Fibroblast of villous mesenchyme (primary cell): ENCODE results near the gene SCN1B. TPM values are rescaled to one million over a fixed set of nuclear protein-coding genes. Genes with fewer than 3 reads are reported as not detected.
"Not testable (repeated sequence)": the region's sequence is repeated elsewhere in the genome, so short reads cannot be mapped to it uniquely, and the experiment has no call there.

Experiments
- DNase-seq: peaks from one replicate; pipeline ENCODE4 v3.0.0-alpha.2; 2010; ENCODE audit warnings: low read depth
- H3K4me3 ChIP-seq: 2 replicates; pipeline ENCODE4 v1.5.1; 2011; ENCODE audit warnings: low read depth, mild to moderate bottlenecking, low read length
- total RNA-seq: library from RNA; depleted of rRNA; stranded (reverse); fragments of >200 nt; gene quantifications from 2 replicates; pipeline ENCODE4 v1.2.3, GENCODE V29; 2012
- TF ChIP-seq, protein P1 (sequence below): IDR thresholded peaks from 2 replicates; pipeline ENCODE4 v1.5.1; 2012; ENCODE audit warnings: low read depth, mild to moderate bottlenecking, low read length; ENCODE audit not compliant: insufficient read depth

SCN1B gene
- total RNA-seq, 1 donor: 2.6 TPM

DNA sequence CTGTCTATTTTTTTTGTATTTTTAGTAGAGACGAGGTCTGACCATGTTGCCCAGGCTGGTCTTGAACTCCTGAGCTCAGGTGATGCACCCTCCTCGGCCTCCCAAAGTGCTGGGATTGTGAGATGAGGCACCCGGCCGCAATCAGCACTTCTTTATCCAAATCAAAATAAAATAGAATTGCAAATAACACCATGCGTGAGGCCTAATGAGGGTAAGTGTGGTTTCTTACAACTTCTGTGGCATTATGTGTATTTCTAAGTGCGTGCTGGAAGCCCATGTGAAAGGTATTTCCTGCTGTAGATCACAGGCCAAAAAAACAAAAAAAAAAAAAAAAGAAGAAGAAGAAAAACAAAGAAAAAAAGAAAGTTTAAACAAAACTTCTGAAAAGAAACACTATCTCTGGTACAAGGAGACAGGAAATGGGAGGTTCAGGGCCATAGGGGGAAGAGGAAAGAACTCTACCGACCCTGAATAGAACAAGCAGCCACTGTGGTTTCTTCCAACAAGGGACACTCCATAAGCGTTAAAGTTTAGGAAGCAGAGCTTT is 33.1 kb upstream of the SCN1B start:
- TF ChIP-seq, protein P1, sequence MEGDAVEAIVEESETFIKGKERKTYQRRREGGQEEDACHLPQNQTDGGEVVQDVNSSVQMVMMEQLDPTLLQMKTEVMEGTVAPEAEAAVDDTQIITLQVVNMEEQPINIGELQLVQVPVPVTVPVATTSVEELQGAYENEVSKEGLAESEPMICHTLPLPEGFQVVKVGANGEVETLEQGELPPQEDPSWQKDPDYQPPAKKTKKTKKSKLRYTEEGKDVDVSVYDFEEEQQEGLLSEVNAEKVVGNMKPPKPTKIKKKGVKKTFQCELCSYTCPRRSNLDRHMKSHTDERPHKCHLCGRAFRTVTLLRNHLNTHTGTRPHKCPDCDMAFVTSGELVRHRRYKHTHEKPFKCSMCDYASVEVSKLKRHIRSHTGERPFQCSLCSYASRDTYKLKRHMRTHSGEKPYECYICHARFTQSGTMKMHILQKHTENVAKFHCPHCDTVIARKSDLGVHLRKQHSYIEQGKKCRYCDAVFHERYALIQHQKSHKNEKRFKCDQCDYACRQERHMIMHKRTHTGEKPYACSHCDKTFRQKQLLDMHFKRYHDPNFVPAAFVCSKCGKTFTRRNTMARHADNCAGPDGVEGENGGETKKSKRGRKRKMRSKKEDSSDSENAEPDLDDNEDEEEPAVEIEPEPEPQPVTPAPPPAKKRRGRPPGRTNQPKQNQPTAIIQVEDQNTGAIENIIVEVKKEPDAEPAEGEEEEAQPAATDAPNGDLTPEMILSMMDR: no peak
- no peak overlapping the region for H3K4me3 ChIP-seq
- DNase-seq: no peak

DNA sequence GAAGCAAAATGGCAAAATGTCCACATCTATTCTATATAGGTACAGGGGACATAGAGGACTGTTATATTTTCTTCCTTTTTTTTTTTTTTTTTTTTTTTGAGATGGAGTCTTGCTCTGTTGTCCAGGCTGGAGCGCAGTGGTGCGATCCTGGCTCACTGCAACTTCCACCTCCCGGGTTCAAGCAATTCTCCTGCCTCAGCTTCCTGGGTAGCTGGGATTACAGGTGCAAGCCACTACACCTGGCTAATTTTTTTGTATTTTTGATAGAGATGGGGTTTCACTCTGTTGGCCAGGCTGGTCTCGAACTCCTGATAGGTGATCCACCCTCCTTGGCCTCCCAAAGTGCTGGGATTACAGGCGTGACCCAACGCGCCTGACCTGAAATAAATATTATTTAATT is 32.0 kb upstream of the SCN1B start:
- not testable (repeated sequence) for DNase-seq, H3K4me3 ChIP-seq

DNA sequence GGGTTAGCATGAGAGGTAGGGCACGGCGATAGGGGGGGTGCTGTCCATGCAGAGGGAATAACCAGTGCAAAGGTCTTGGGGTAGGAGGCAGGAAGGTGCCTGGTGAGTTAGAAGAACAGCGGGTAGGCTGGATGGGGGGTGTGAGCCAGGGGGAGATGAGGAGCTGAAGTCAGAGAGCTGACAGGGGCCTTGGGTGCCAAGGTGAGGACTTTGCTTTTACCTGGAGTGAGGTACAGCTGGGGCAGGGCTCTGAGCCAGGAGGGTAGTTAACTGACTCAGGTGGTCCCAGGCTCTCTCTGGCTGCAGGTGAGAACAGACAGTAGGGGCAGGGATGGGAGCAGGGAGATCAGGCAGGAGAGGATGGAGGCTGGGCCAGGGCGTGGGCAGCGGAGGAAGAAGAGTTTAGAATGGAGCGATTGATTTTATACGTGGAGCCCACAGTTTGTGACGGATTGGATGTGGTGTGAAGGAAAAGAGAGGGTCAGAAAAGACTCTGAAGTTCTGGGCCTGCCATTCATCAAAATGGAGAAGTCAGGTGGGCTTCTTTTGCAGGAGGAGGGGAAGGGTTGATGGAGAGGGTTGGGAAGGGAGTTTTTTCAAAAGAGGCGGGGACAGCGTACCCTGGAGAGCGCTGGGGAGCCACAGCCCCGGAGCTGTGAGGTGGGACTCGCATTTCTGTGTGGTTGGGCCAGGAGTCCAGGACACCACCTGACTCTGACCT is 31.3 kb upstream of the SCN1B start:
- TF ChIP-seq, protein P1: no peak
- peak overlapping the region; percentile 69 for H3K4me3 ChIP-seq
- no peak for DNase-seq

DNA sequence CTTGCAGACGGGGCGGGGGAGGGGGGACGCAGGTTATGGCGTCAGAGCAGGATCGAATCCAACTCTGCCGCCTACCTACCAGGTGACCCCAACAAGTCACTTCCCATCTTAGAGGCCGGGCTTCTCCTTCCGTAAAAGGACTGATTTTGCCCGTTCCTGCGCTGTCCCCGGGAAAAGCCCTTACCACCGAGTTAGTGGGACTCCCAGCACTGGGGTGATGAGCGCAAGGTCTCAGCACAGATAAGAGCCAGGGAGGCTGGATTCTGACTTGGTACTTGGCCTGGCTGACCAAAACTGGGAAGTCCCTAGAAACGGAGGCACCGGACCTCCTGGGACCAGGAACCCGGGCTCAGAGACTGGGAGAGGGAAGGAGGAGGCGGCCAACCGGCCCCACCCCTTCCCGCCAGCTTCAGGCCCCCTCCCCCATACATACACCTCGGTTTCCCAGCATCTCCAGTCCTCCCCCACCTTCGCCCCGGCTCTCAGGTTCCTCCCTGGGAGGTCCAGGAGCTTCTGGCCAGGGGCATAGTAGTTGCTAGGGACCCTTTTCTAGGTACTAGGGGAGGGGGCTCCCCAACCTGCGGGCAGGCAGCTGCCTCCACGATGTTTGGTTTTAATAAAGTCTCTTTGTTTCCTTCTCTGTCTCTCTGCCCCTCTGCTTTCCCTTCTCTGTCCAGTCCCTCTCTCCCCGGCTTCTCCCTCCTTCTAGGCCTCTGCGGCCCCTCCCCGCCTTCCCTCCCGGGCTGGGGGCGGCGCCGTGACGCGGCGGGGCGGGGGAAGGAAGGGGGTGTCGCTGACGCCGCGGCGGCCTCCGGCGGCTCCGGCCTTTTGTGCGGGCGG is 30.6 kb upstream of the SCN1B start, which contains the start of gene GRAMD1A:
GRAMD1A (plus strand) TSS at position 826 of the 840 bp plus-strand sequence. CDS start 156 bp downstream, outside the sequence.
- peak within 1 kb of the TSS; percentile 77 for H3K4me3 ChIP-seq
- DNase-seq: peak; percentile 89
- TF ChIP-seq, protein P1: no peak

DNA sequence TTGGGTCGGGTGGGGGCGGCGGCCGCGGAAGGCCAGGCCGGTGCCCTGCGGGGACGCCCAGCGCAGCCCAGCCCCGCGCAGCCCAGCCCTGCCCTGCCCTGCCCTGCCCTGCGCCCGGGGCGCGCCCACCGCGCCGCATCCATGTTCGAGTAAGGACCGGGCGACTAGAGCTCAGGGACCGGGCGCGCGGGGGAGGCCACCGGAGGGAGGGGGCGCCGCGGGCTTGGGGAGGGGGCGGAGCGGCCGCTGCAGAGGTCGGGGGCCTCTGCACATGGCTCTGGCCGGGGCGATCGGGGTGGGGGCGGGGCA is 30.0 kb upstream of the SCN1B start:
- DNase-seq: no peak
- H3K4me3 ChIP-seq: peak overlapping the region; percentile 77
- TF ChIP-seq, protein P1: no peak

DNA sequence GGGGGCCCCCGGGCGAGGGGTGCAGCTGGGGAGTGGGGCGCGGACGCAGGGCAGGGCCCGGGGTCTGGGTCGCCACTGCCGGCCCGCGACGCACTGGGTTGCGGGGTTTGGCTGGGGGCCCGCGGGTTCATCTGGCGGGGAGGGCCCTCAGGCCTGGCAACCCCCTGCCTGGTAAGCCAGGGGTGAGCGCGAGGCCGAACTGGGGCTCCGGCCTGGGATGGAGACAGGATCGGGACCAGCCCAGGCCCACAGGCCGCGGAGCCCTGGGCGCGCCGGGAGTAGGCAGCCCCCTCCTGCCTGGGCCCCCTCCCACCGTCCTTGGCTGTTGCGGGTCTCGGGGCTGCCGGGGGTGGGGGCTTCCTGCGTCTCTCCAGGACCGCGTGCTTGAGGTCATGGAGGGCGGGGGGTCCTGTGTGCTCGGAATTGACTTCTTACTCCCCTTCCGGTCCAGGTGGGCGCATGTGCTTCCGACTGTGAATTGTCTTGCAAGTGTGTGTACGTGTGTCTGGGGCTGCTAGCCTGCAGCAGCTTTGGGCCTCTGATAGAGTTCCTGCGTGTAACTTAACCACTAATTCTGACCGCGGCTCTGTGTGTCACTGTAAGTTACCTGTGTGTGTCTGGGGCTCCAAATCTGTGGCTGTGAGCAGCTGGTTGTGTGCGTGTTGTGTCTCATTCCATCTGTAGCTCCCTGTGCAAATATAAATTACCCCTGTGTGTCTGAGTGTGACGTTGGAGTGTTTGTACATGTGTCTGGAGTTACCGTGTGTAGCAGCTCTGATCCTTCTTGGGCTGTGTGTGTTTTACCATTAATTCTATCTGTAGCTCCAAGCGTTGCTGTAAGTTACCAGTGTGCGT is 29.4 kb upstream of the SCN1B start:
- TF ChIP-seq, protein P1: no peak
- H3K4me3 ChIP-seq: peak overlapping the region; percentile 77
- DNase-seq: peak; percentile 45
